Measurements from ENCODE around the gene AJAP1.

Gene AJAP1

GRCh38 chr1:4778056-4778455 is 123.6 kb downstream of the AJAP1 start:
- no peak for DNase-seq

DNA sequence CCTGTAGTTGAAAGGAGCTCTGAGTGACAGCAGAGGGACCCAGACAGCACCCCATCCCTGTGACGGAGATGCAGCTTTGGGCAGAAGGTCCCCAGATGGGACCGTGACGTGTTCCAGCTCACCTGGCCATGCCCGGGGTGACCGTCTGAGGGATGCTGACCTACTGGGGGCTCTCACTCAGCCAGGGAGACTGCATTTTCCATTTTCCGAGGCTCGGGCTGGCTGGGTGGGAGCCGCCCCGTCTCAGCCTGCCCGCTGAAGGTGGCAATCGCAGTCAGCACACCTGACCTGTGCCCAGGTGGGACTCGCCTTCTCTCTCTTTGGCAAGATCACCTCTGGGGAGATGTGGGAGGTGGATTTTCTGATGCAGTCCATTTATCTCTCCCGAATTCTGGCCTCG is 127.2 kb downstream of the AJAP1 start:
- DNase-seq: no peak

DNA sequence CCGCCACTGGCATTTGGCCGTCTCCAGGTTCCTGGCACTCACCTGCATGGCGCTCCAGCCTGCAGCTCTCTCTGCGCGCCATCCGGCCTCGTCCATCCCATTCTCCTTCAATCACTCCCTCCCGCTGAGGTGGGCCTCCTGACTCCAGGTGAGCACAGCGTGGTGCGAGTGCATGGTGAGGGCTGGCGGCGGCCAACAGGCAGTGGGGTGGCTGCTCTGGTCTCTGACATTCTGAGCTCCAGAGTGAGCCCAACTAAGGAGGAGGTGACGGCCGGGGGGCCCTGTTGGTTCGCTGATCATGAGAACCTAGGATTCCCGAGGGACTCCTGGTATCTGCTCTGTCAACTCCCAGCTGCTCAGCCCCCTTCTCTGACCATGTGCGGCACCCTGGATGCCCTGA is 130.4 kb downstream of the AJAP1 start:
- DNase-seq: no peak

GRCh38 chr1:4786055-4786454 is 131.6 kb downstream of the AJAP1 start:
- no peak for DNase-seq

DNA sequence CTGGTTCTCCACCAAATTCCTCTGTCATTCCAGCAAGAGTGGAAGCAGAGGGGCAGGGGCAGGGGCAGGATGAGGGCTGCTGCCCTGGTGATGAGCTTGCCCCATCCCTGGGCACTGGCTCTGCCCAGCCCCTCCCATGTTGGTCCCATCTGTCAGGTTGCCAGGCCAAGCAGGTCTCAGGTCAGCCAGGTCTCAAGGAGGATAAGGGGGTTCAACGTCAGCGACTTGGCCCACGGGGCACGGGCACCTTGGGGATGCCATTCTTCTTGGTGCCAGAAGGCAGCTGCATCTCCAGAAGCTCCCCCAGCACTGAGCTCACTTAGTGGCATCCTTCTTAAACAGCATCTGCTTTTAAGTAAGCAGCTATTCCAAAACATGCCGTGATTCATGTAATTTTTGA is 133.1 kb downstream of the AJAP1 start:
- DNase-seq: no peak

GRCh38 chr1:4792565-4792964 is 138.2 kb downstream of the AJAP1 start:
- DNase-seq: no peak

- DNase-seq: no peak
Measured at GRCh38 chr1:4794020-4794780, 139.8 kb downstream of the AJAP1 start.

GRCh38 chr1:4796161-4797015 is 142.0 kb downstream of the AJAP1 start:
- no peak for DNase-seq

DNA sequence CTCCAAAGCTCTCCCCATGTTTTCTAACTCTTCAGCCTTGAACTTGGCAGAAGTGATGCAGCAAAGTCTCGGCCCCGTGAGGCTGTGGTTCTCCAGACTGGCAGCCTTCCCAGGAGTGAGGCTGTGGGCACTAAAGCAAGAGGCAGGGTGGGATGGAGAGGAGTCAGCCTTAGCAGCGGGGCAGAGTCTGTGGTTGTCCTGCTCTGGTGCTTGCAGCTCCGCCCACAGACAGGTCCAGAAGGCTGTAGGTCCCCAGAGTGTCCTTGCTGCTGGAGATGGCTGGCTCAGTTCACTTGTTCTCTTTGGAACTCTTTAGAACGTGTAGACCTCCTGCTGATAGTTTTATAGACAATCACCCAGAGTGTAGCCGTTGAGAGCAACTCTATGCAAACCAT is 142.6 kb downstream of the AJAP1 start:
- DNase-seq: no peak

DNA sequence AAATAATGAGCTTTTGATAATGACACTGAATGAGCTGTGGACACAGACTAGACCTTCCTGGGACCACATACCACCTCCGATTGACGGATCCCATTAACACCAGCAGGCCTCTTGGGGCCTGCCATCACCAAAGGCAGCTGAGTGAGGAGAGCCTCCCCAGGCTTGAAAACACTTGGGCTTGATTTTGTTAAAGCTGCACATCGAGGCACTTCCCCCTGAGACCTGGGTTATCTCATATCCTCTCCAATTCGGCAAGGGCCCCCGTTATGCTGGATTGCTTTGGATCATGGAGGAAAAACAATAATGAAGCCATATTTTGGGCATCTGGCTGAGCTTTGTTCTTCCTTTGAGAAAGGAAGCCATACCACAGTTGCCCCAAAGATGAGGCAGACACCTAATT is 143.0 kb downstream of the AJAP1 start:
- no peak for DNase-seq

- no peak for DNase-seq
Measured at GRCh38 chr1:4801192-4801924, 146.9 kb downstream of the AJAP1 start.

GRCh38 chr1:4802024-4802423 is 147.6 kb downstream of the AJAP1 start:
- no peak for DNase-seq

GRCh38 chr1:4803335-4803734 is 148.9 kb downstream of the AJAP1 start:
- DNase-seq: no peak

- no peak for DNase-seq
Measured at GRCh38 chr1:4805987-4806386, 151.6 kb downstream of the AJAP1 start.

DNA sequence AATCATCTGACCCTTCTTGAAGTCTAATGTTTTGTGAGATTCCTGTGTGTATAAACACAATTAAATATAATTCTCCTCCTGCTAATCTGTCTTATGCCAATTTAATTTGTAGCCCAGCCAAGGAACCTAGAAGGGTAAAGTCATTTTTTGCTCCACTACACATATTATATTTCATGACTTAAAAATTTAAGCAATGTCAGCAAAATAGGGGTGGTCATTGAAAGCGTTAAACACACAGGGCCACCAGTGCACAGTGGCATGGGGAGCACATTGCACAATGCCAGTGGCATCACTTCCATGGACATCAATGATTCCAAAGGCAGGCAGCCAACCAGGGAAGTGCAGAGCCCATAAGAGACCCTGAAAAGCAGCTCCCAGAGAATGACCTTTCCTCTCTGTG is 166.1 kb downstream of the AJAP1 start:
- DNase-seq: no peak

DNA sequence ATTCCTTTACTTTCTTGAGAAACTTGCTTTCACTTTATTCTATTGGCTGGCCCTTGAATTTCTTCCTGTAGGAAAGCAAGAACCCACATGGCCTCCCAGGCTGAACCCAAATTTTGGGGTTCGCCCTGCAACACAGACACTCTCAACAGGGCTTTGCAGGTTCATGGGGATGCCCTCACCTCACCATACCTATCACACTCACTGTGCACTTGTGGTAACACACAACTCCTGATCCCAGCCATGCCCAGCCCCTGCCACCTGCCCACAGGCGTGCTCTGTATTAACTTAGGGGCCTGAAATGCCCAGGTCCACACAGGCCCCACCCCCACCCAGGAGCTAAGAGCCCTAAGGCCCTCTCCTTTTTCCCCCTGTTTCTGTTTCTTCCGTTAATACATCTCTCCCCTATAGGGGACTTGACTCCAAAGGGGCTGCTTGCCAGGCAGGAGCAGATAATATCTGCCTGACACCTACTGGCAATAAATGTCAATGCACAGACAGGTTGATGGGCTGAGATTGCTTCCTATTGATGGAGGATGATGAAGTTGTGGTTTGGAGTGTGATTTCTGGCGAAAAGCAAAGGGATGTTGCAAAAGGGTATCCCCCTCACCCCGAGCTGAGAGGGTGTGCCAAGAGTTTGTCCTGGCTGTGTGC is 171.5 kb downstream of the AJAP1 start:
- no peak for DNase-seq

- DNase-seq: no peak
Measured at GRCh38 chr1:4830707-4831106, 176.3 kb downstream of the AJAP1 start.

DNA sequence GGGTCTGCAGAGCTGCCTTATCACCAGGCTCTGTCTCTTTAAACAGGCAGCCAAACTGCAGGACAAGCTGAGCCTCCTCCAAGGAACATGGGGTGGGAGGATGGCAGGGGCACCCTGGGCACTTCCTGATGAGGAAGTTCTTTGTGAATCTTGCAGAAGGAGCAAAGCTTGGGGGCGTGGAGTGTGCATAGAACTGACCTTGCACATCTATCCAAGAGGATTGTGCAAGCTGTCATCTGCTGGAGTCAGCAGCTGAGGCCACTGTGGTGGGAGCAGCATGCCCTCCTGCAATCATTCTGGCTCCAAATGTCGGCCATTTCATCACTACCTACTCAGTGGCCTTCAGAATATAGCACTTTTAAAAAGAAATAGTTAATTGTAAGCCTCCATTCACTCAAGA is 182.2 kb downstream of the AJAP1 start:
- no peak for DNase-seq

- DNase-seq: no peak
Measured at GRCh38 chr1:4837031-4837600, 182.7 kb downstream of the AJAP1 start.

- no peak for DNase-seq
Measured at GRCh38 chr1:4837752-4838151, 183.3 kb downstream of the AJAP1 start.

GRCh38 chr1:4838231-4838630 is 183.8 kb downstream of the AJAP1 start:
- DNase-seq: no peak
